CD4-positive, alpha-beta T cell treated with Interleukin-15 for 1 hour (primary cell): ENCODE results near the gene ABRAXAS1.

Experiments
- DNase-seq: peaks from one replicate; pipeline ENCODE4 v3.0.0-alpha.2; 2020

The ABRAXAS1 gene

GRCh38 chr4:83449009-83449408 is 35.9 kb downstream of the ABRAXAS1 start:
- no peak for DNase-seq

- DNase-seq, result no peak
Observed at GRCh38 chr4:83440899-83441298, 44.0 kb downstream of the ABRAXAS1 start.

GRCh38 chr4:83440148-83440814 is 44.6 kb downstream of the ABRAXAS1 start:
- DNase-seq, result no peak

GRCh38 chr4:83438719-83439118 is 46.2 kb downstream of the ABRAXAS1 start:
- no peak for DNase-seq

- no peak for DNase-seq
Observed at GRCh38 chr4:83436680-83437079, 48.2 kb downstream of the ABRAXAS1 start.

GRCh38 chr4:83431200-83431599 is 53.7 kb downstream of the ABRAXAS1 start:
- DNase-seq, result no peak

GRCh38 chr4:83418211-83418610 is 66.7 kb downstream of the ABRAXAS1 start:
- DNase-seq, result no peak

- no peak for DNase-seq
Observed at GRCh38 chr4:83417566-83417965, 67.3 kb downstream of the ABRAXAS1 start.

- DNase-seq, result no peak
Observed at GRCh38 chr4:83413676-83414075, 71.2 kb downstream of the ABRAXAS1 start.
